ENCODE data around the gene SHISAL1.

SHISAL1 gene

GRCh38 chr22:44224166-44224565 lies 88.6 kb downstream of the SHISAL1 start:
- Histone ChIP-seq H3K27me3 (ENCODE audit: control insufficient read depth, insufficient read depth, low read length) (no peaks in the 10 kb centered on the region), H3K4me3 (ENCODE audit: low read length) (no peak overlapping the region), H3K36me3 (ENCODE audit: control insufficient read depth, low read depth, low read length) (no peaks in the 10 kb centered on the region), H3K4me1 (ENCODE audit: control insufficient read depth, low read depth, low read length) (no peaks in the 10 kb centered on the region), H3K27ac (ENCODE audit: low read length) (no peak overlapping the region), H3K9me3 (ENCODE audit: control insufficient read depth, low read depth, low read length) (no peaks in the 10 kb centered on the region), H3K9ac (ENCODE audit: low read length) (no peak overlapping the region)

GRCh38 chr22:44221710-44222475 lies 90.9 kb downstream of the SHISAL1 start:
- no peak overlapping the region for H3K9ac ChIP-seq (ENCODE audit: low read length)
- no peaks in the 10 kb centered on the region for H3K4me1 ChIP-seq (ENCODE audit: control insufficient read depth, low read depth, low read length)
- H3K4me3 ChIP-seq (ENCODE audit: low read length): no peak overlapping the region
- no peaks in the 10 kb centered on the region for H3K9me3 ChIP-seq (ENCODE audit: control insufficient read depth, low read depth, low read length)
- H3K36me3 ChIP-seq (ENCODE audit: control insufficient read depth, low read depth, low read length): no peaks in the 10 kb centered on the region
- no peaks in the 10 kb centered on the region for H3K27me3 ChIP-seq (ENCODE audit: control insufficient read depth, insufficient read depth, low read length)
- H3K27ac ChIP-seq (ENCODE audit: low read length): no peak overlapping the region

- Histone ChIP-seq H3K36me3 (ENCODE audit: control insufficient read depth, low read depth, low read length) (no peaks in the 10 kb centered on the region), H3K4me1 (ENCODE audit: control insufficient read depth, low read depth, low read length) (no peaks in the 10 kb centered on the region)
These were observed 91.7 kb downstream of the SHISAL1 start for GRCh38 chr22:44220727-44221680.

DNA sequence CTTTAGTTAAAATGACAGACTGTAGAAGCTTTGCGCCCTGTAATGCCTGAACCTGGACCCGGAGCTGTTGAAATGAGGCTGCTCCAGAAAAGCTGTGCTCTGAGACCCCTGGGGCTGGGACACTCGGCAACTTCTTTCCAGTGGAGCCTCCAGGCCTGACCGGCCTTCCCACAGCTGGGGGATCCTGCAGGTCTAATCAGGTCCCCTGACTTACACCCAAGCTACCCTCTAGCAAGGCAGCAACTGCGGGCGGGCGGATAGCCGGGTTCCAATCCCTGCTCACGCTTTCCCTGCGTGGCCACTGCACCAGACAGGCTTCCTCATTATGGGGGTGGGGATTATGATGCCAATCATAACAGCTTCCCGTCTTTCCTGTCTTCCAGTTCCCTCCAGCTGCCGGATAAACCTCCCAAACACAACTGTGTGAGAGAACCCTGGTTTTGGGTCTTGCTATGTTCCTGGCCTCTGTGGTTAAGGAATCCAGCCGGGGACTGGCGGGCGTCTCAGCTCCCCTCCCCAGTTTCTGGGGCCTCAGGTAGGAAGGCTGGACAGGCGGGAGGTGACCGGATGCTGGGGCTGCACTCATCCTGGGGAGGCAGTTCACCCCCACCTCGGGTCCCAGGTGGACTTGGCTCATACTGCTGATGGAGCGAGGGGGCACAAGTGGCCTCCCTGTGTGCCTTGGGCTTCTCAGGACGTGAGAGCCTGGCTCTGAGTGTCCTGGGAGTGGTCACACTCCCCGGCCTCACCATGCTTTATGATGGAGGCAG lies 93.5 kb downstream of the SHISAL1 start:
- H3K27ac ChIP-seq (ENCODE audit: low read length): no peak overlapping the region
- no peaks in the 10 kb centered on the region for H3K27me3 ChIP-seq (ENCODE audit: control insufficient read depth, insufficient read depth, low read length)

More at GRCh38 chr22:44220727-44221680, 91.7 kb downstream of the SHISAL1 start:
- no peak overlapping the region for H3K27ac ChIP-seq (ENCODE audit: low read length)
- no peak overlapping the region for H3K9ac ChIP-seq (ENCODE audit: low read length)
- H3K27me3 ChIP-seq (ENCODE audit: control insufficient read depth, insufficient read depth, low read length): no peaks in the 10 kb centered on the region
- no peaks in the 10 kb centered on the region for H3K9me3 ChIP-seq (ENCODE audit: control insufficient read depth, low read depth, low read length)
- H3K4me3 ChIP-seq (ENCODE audit: low read length): no peak overlapping the region

DNA sequence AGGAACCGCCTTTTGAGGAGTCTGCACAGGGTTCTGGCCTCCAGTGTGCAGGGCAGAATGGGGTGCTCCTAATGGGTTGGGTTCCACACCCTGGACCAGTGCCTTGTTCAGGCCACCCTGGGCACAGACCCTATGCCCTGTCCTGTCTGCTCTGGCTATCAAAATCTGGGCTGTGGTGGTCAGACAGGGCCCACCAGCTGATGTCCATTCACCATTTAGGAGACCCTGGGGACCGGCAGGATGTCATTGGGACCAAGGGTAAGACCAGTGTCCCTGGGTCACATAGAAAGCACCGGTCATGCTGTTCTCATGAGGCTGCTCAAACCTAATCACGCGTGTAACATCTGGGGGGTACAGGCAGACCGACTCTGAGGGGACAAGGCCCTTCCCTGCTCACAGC lies 94.7 kb downstream of the SHISAL1 start:
- no peak overlapping the region for H3K27ac ChIP-seq (ENCODE audit: low read length)
- H3K9me3 ChIP-seq (ENCODE audit: control insufficient read depth, low read depth, low read length): no peaks in the 10 kb centered on the region
- no peaks in the 10 kb centered on the region for H3K36me3 ChIP-seq (ENCODE audit: control insufficient read depth, low read depth, low read length)
- no peak overlapping the region for H3K9ac ChIP-seq (ENCODE audit: low read length)
- no peaks in the 10 kb centered on the region for H3K27me3 ChIP-seq (ENCODE audit: control insufficient read depth, insufficient read depth, low read length)
- no peak overlapping the region for H3K4me3 ChIP-seq (ENCODE audit: low read length)
- H3K4me1 ChIP-seq (ENCODE audit: control insufficient read depth, low read depth, low read length): no peaks in the 10 kb centered on the region

More for the DNA sequence above, 93.5 kb downstream of the SHISAL1 start:
- Histone ChIP-seq H3K9ac (ENCODE audit: low read length) (no peak overlapping the region), H3K9me3 (ENCODE audit: control insufficient read depth, low read depth, low read length) (no peaks in the 10 kb centered on the region), H3K4me1 (ENCODE audit: control insufficient read depth, low read depth, low read length) (no peaks in the 10 kb centered on the region), H3K36me3 (ENCODE audit: control insufficient read depth, low read depth, low read length) (no peaks in the 10 kb centered on the region), H3K4me3 (ENCODE audit: low read length) (no peak overlapping the region)

DNA sequence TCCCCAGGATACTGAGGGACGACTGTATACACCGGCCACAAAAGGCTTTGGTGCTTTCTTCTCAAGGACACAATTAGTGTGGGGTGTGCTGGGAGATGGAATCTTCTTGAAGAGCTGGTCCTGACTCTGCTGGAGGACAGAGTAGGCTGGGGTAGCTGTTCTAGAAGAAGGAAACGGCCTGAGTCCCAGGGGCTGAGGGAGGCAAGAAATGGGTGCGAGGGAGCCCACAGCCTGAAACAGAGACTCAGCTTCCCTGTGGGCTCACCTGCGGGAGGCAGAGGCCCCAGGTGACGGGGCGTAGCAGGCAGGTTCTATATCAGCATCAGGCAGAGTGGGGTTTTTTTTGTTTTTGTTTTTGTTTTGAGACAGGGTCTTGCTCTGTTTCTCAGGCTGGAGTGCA lies 95.4 kb downstream of the SHISAL1 start:
- H3K27ac ChIP-seq (ENCODE audit: low read length): no peak overlapping the region
- no peaks in the 10 kb centered on the region for H3K4me1 ChIP-seq (ENCODE audit: control insufficient read depth, low read depth, low read length)
- no peak overlapping the region for H3K9ac ChIP-seq (ENCODE audit: low read length)
- no peaks in the 10 kb centered on the region for H3K27me3 ChIP-seq (ENCODE audit: control insufficient read depth, insufficient read depth, low read length)
- H3K36me3 ChIP-seq (ENCODE audit: control insufficient read depth, low read depth, low read length): no peaks in the 10 kb centered on the region
- H3K9me3 ChIP-seq (ENCODE audit: control insufficient read depth, low read depth, low read length): no peaks in the 10 kb centered on the region
- H3K4me3 ChIP-seq (ENCODE audit: low read length): no peak overlapping the region

GRCh38 chr22:44215287-44215686 lies 97.5 kb downstream of the SHISAL1 start:
- no peak overlapping the region for H3K9ac ChIP-seq (ENCODE audit: low read length)
- no peak overlapping the region for H3K4me3 ChIP-seq (ENCODE audit: low read length)
- no peaks in the 10 kb centered on the region for H3K4me1 ChIP-seq (ENCODE audit: control insufficient read depth, low read depth, low read length)
- peaks cover 3% of the 10 kb centered on the region for H3K27me3 ChIP-seq (ENCODE audit: control insufficient read depth, insufficient read depth, low read length)
- no peaks in the 10 kb centered on the region for H3K36me3 ChIP-seq (ENCODE audit: control insufficient read depth, low read depth, low read length)
- no peak overlapping the region for H3K27ac ChIP-seq (ENCODE audit: low read length)
- no peaks in the 10 kb centered on the region for H3K9me3 ChIP-seq (ENCODE audit: control insufficient read depth, low read depth, low read length)

- H3K27ac ChIP-seq (ENCODE audit: low read length): no peak overlapping the region
- no peaks in the 10 kb centered on the region for H3K36me3 ChIP-seq (ENCODE audit: control insufficient read depth, low read depth, low read length)
- no peaks in the 10 kb centered on the region for H3K4me1 ChIP-seq (ENCODE audit: control insufficient read depth, low read depth, low read length)
- H3K27me3 ChIP-seq (ENCODE audit: control insufficient read depth, insufficient read depth, low read length): peaks cover 3% of the 10 kb centered on the region
- no peak overlapping the region for H3K9ac ChIP-seq (ENCODE audit: low read length)
- H3K9me3 ChIP-seq (ENCODE audit: control insufficient read depth, low read depth, low read length): no peaks in the 10 kb centered on the region
- no peak overlapping the region for H3K4me3 ChIP-seq (ENCODE audit: low read length)
These were observed 98.0 kb downstream of the SHISAL1 start for GRCh38 chr22:44214764-44215163.

GRCh38 chr22:44214187-44214586 lies 98.6 kb downstream of the SHISAL1 start:
- Histone ChIP-seq H3K4me1 (ENCODE audit: control insufficient read depth, low read depth, low read length) (no peaks in the 10 kb centered on the region), H3K9ac (ENCODE audit: low read length) (no peak overlapping the region), H3K27ac (ENCODE audit: low read length) (no peak overlapping the region), H3K27me3 (ENCODE audit: control insufficient read depth, insufficient read depth, low read length) (peaks cover 3% of the 10 kb centered on the region), H3K36me3 (ENCODE audit: control insufficient read depth, low read depth, low read length) (no peaks in the 10 kb centered on the region), H3K9me3 (ENCODE audit: control insufficient read depth, low read depth, low read length) (no peaks in the 10 kb centered on the region), H3K4me3 (ENCODE audit: low read length) (no peak overlapping the region)

- peaks cover 3% of the 10 kb centered on the region for H3K27me3 ChIP-seq (ENCODE audit: control insufficient read depth, insufficient read depth, low read length)
- no peak overlapping the region for H3K4me3 ChIP-seq (ENCODE audit: low read length)
- H3K4me1 ChIP-seq (ENCODE audit: control insufficient read depth, low read depth, low read length): no peaks in the 10 kb centered on the region
- no peak overlapping the region for H3K27ac ChIP-seq (ENCODE audit: low read length)
- no peaks in the 10 kb centered on the region for H3K9me3 ChIP-seq (ENCODE audit: control insufficient read depth, low read depth, low read length)
- no peaks in the 10 kb centered on the region for H3K36me3 ChIP-seq (ENCODE audit: control insufficient read depth, low read depth, low read length)
- H3K9ac ChIP-seq (ENCODE audit: low read length): no peak overlapping the region
These were observed 99.2 kb downstream of the SHISAL1 start for GRCh38 chr22:44213489-44214043.

GRCh38 chr22:44212936-44213335 lies 99.8 kb downstream of the SHISAL1 start:
- Histone ChIP-seq H3K4me1 (ENCODE audit: control insufficient read depth, low read depth, low read length) (no peaks in the 10 kb centered on the region), H3K4me3 (ENCODE audit: low read length) (no peak overlapping the region), H3K36me3 (ENCODE audit: control insufficient read depth, low read depth, low read length) (no peaks in the 10 kb centered on the region), H3K27ac (ENCODE audit: low read length) (no peak overlapping the region), H3K27me3 (ENCODE audit: control insufficient read depth, insufficient read depth, low read length) (peaks cover 3% of the 10 kb centered on the region), H3K9me3 (ENCODE audit: control insufficient read depth, low read depth, low read length) (no peaks in the 10 kb centered on the region), H3K9ac (ENCODE audit: low read length) (no peak overlapping the region)

Measured in iPS-18a (cell line).